ENCODE measurements around the gene STK11.

- TF ChIP-seq EP300 (IDR thresholded peaks at IDR 0.05) = no peak
- no peak for TF ChIP-seq POLR2A (IDR thresholded peaks at IDR 0.05)
These were observed 14.4 kb downstream of the STK11 start for GRCh38 chr19:1219786-1220476.

Measured in suprapubic skin (tissue), 2 donors.